Activated T-helper 1 cell treated with anti-CD3 and anti-CD28 coated beads, Interleukin-2, amount 50 U/mL, for 16 hours (primary cell): ENCODE measurements around the gene FJX1.
"Not testable (repeated sequence)": the region's sequence is repeated elsewhere in the genome, so short reads cannot be mapped to it uniquely, and the experiment has no call there.

Experiments
- DNase-seq, 2 donors: peaks; one replicate each; pipeline ENCODE4 v3.0.0-alpha.2; 2020; ENCODE audit warnings: low read depth in 1 of 2, low spot score in 1 of 2

FJX1 gene

DNA sequence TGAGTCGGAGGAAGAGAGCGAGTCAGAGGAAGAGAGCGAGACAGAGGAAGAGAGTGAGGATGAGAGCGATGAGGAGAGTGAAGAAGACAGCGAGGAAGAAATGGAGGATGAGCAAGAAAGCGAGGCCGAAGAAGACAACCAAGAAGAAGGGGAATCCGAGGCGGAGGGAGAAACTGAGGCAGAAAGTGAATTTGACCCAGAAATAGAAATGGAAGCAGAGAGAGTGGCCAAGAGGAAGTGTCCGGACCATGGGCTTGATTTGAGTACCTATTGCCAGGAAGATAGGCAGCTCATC is 45.1 kb downstream of the FJX1 start:
- no peak for DNase-seq

DNA sequence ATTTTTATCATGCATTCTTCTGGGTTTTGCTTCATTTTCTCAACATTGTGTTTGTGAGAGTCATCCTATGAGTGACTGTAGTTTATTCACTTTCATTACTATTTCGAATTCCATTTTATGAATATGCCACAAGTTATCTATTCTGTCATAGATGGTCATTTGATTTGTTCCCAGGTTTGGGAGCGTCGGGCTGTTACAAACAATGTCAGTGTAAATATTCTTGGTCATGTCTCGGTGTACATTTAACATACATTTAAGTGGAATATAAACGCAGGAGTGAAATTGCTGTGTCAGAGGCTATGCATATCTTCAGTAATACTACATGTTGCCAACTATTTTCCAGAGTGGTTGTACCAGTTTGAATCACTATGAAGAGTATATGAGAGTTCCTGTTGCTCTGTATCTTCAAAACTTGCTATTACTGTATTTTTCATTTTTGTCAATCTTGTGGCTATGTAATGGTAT is 46.7 kb downstream of the FJX1 start:
- DNase-seq, result no peak

DNA sequence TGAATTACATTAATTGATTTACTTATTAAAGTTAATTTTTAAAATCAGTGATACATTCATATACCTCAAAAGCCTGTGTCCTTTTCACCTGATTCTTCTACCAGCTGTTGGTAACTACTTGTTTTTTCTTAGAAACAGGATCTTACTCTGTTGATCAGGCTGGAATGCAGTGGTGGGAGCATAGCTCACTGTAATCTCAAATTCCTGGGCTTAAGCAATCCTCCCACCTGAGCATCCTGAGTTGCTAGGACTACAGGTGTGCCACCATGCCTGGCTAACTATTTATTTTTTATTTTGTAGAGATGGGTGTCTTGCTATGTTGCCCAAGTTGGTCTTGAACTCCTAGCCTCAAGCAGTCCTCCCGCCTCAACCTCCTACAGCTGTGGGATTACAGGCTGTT is 49.0 kb downstream of the FJX1 start:
- DNase-seq, result no peak

- DNase-seq, result not testable (repeated sequence)
These were observed 50.1 kb downstream of the FJX1 start for GRCh38 chr11:35668350-35668749.
